Measurements from ENCODE around the gene FSTL4.

Gene FSTL4

DNA sequence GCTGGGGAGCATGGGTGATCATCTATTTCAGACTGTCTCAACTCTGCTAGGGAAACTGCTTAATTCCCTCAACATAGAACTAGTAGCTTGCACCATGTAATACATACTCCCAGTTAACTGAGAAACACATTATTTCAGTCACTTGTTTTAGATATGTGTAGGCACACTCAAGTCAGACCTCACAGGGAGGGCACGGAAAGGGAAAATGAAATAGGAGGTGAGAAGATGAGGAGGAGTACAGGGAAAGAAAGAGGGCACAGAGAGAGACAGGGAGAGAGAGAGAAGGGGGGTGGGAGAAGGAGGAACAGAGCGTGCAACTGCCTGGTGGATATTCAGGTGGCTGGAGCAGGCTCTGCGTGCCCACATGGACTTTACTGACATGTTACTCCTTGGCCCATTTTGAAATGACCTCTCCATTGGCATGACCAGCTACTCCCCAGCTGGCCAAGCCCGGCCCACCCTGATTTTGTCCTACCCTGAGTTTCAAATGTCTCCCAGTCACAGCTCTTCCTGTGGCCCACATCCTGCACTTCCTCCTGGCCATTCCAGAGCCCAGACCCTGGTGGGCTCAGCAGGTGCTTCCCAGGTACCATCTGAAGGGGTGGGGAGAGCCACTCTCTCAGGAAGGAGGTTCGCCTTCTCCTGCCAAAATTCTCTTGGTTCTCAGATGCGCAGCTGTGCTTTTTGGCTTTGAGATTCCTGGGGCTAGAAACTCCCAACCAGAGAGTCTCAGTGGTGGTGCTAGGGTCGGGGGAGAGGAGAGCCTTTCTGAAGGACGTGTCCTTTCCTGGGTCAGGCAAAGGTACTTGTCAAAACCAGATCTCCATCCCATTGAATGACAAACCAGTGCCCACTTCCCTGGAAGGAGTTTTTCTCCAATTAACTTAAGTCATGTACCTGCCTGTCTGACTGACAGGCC, 229.4 kb downstream of the FSTL4 start:
- DNase-seq: no peak

DNA sequence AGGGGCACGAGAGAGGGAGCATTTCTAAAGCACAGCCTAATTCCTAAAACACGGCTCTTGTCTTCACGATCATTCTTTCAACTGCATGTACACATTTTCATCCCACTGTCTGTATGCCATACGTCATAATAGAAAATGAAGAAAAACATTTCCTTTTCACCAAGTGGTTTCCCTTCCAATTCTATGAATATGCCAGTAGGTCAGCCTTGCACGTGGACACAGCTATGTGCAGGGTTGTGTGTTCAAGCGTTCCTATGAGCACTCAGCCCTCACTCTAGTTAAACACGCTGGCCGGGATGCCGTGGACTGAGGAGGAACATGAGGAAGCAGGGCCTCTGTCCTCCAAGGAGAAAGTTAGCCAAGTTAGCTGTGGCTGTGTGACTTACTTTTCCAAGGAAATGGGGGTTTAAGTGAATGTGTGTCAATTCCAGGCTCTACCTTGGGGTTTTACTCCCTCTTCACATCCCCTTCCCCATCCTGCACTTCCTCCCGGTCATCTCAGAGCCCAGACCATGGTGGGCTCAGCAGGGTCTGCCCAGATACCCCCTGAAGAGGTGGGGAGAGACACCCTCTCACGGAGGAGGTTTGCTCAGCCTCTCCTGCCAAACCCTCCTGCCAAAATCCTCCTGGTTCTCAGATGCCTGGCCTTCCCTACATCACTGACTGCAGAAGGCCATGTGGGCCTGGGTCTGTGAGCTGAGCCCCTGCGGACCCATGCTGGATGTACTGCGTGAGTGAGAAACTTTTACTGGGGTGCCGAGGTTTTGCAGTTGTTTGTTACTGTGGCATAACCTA, 230.6 kb downstream of the FSTL4 start:
- no peak for DNase-seq

DNA sequence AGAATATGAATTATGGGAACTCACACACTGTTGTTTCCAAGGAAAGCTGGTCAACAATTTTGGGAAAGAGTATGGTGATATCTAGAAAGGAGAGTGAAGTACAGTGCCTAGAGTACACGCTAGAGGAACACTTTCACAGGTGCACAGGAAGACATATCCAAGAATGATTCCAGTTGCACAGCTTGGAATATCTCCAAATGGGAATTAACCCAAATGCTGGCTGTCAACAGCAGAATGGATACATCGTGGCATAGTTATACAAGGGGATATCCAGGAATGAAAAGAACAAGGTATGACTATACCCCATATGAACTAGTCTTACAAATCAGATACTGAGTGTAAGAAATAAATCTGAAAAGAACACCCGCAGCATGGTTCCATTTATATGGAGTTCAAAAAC, 231.3 kb downstream of the FSTL4 start:
- no peak for DNase-seq

DNA sequence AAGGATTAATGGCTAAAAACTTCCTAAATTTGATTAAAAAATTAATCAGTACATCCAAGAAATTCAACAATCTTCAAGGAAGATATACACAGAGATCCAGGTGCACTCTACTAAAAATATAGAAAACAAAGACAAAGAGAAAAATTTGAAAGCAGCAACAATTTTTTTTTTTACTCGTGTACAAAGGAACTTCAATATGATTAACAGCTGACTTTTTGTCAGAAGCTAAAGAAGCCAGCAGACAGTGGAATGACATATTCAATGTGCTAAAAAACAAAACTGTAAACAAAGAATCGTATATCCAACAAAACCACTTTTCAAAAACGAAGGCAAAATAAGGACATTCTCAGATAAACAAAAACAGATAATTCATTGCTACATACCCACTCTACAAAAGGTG, 234.6 kb downstream of the FSTL4 start:
- no peak for DNase-seq

DNA sequence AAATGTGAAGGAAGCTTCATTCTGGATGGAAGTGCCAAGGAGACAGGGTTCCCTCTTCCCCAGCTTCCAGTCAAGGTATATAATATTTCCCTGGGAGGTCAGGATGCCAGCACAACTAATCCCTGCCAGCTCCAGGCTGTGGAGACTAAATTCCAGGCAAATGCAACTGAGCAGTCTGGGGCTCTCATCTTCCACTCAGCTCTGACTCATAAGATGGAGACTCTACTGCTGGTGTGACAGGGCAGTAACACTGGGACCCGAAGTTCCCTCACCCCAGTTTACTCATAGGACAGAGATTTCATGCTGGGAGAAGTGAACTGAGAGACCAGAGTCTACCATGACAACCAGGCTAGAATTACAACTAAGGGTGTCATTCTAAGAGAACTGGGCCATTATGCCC, 235.4 kb downstream of the FSTL4 start:
- DNase-seq: no peak

DNA sequence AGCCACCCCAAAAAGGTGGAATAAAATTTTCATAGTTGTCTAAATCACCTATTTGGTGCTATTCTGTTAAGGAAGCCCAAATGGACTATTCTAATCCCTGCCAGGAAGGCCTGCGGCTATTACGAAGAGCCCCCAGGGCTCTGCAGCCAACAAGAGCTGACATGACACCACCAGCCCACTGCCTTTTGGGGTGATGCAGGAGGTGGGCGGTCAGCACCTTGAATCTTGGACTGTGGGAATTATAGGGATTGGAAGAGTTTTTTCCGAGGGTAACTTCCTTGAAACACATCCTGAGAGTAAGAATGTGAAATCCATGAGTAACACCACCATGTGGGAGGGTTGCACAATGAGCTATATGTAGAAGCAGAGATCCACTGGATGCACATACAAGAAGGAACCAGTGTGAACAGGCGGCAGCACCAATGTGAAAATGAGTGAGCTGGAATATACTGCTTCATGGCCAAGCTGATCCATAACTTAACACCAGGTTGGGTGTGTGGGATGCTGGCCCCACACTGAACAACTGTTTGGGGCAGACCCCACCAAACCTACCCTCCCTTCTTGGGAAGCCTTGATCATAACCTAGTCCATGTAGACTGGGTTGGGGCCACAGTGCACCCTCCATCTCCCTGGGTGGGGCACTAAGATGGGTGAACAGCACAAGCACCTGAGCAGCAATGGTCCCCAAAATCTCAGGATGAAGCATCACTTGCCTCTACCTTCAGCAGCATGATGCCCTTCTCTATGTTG, 239.0 kb downstream of the FSTL4 start:
- DNase-seq: no peak

DNA sequence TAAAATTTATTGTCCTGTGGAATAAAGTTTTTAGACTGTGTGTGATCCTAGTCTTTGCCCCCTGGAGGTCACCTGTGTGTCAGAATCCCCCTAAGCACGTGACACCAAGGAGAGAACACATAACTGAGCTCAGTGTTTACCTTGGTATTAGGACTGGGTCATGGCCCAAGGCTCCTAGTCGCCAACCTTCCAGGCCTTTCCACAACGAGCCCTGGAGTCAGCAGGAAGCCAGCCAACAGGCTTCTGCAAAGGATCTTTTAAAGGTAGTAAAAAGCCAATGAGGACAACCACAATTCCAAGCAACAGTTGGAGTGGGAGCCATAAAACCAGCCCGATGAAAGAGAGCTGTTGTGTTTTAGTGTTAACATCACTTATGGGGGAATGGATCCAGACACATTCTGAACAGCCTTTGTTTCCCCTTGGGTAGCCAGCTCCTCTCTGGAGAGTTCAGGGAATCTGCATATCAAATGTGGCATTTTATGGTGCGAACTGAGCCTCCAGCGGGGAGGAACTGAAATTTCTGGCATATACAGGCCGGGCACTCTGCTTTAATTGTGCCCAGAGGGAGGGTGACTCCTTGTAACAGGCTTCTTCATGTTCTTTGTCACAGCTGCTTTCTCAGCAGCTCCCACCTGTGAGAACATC, 239.9 kb downstream of the FSTL4 start:
- DNase-seq: no peak

DNA sequence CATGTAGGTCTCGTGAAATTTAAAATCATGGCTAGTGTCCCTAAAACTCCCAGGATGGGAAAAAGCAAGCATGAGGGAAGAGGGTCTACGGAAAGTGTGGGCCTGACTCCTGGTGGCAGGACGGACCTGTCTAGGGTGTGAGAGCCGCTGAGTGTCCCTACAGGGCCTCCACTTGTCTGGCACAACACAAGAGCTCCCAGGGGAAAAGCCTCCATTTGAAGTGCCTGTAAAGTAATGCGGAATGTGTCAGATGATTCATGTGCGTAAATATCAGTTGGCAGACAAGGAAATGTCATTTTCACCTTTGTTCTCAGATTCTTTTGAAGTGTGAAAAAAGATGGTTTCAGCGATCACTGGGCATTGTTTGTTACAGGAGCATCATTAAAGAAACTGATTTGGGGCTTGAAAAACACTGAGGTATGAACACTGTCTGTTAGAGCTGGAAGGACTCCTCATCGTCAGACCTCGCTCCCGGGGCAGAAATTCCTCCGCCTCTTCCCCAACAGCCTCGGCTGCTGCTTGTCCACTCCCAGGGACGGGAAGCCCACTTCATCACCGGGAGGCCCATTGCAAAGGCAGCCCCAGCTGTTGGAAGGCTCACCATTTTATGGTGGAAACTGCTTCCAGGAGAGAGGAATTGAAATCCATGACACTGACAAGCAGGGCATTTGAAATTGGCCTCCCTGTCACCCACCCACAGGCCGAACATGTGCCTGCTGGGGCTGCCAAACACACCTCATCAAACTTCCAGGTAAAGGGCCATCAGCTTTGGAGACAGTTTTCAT, 240.8 kb downstream of the FSTL4 start:
- no peak for DNase-seq

DNA sequence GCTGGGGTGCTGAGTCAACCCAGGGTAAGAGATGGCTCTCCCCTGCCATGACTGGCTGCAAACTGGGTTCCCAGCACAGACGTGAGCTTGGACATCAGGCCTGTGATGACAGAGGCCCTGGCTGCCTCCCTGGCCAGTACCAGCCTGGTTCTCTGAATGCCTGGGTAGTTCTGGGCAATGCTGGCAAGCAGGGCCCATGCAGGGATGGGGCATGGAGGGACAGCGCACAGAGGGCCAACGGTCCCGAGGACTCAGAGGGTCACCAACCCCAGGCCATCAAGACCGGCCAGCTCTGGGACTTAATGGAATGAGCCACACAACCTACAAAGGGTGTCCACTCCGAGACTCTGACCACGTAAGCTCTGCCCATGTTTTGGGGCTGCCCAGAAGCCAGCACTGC, 241.4 kb downstream of the FSTL4 start:
- DNase-seq: no peak

DNA sequence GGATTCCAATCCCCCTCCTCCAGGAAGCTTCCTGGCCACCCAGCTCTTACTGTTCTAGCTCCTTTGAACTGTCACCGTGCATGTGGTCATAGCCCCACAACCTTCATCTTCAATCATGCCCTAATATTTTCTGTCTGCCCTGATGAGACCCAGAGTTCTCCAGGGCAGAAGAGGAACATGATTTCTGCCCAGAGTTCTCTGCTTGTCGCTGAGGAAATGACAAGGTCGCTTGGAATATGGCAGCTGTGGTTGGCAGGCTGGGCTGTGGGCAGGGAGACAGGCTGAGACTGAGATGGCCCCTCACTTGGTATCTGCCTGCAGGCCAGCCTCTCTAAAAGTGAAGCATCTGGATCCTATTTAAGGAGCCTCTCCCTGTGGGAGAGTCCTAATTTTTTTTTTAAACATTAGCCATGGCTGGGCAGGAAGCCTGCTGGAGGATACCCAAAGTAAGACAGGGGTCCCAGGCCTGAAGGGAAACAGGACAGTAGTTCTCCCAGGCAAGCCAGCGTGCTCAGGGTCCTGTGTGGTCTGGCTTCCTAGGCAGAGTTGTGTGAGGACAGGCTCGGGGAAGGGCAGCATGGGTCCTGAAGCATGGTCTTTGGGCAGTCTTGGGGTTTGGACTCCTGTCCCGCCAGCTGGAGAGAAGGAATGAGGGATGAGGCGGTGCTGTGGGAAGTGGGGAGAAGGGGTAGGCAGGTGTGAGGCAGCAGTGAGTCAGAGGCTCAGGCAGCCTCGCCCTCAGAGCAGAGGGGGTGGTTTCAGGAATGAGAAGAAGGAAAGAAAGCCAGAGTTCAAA, 242.1 kb downstream of the FSTL4 start:
- DNase-seq: no peak

DNA sequence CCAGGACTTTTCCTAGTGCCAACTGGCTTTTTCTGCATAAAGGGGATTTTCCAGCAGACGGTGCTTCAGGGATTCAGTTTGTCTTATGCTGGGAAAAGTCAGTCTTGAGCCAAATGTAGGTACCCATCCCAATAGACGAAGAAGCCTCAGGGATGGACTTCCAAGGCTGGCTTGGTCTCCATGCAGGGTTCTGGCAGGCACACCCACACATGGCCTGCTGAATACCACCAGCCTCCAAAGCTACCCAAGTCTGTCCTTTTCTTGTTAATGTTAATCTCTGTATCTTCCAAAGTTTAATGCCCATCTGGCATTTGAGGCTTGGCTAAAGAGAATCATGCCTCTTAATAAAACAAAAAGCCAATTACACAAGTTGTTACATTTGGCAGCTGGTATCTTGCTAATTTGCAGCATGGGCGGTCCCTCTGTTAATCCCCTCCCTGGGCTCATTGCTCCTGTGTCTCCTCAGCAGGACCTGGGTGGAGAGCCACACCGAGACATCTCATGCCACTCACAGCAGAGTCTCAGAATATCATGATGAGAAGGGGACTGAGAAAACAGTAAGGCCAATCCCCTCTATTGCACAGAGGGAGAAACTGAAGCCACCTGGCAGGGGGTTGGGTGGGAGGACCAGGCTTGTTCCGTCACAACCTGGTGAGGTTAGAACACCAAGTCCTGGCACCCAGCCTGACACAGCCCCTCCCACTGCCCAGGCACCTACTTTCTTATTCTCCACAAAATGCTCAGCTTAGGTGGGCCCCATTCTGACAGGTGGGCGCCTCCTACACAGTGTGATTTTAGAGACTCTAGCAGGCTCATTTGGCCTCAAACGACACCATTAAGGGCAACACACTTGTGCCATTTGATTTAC, 243.2 kb downstream of the FSTL4 start:
- no peak for DNase-seq

DNA sequence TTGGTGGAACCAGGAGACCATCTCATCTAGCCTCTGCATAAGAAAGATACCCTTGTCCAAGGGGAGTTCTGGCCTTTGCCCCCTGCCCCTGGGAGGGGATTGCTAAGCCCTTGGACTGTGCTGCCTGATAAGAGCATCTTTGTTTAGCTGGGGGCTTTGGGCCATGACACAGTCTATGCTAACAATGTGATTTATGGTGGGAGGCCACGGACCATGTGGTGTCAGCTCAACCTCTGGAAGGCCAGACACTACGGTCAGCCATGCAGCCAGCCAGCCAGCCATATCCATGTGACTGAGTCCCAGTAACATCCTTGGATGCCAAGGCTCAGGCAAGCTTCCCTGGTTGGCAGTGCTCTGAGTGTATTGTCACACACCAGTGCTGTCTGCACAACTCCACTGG, 244.4 kb downstream of the FSTL4 start:
- DNase-seq: no peak

DNA sequence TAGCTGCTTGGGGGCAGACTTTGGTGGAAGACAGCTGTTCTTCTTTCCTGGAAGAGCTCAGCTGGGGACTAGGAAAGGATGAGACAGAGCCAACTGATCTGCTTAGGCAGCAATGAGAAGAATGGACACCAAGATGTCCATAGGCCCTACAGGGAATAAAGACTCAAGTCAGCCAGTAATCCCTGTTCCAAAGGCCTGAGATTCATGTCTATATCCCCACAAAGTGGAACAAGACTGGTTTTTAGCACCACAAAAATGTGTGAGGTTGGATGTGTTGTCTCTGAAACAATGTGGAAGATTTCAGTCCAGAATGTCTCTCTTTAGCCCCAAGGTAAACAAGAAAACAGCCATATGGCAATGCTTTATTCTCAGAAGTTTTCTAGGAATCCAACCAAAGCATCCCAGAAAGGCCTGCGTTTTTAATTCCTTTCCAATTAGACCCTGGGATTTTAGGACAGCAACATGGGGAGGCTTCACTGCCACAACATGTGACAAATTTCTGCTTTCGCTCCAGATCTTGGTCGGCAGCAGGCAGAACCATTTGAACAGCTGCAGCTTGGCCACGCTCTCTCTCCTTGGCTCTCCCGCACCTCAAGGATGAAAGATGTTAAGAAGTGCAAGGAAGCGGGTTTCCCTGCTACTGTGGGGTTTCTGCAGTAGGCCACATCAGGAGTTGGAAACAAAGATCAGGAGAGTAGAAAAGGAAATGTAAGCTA, 245.1 kb downstream of the FSTL4 start:
- no peak for DNase-seq

DNA sequence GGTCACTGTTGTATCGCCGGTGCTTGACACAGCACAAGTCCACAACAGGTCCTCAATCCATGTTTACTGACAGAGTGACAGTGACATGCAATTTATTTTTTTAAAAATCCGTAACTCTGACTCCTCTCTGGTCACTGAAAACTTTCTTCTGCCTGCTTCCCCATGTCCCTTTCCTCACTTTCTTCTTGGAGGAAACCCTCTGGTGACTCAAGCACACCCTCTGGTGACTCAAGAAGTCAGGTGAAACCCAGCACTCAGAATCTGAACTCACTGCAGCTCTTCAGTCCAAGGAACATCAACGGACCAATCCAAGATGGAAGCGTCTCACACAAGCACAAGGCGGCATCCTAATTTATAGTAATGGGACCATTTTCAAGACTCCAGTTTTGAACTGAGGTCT, 245.9 kb downstream of the FSTL4 start:
- peak; percentile 4 for DNase-seq

DNA sequence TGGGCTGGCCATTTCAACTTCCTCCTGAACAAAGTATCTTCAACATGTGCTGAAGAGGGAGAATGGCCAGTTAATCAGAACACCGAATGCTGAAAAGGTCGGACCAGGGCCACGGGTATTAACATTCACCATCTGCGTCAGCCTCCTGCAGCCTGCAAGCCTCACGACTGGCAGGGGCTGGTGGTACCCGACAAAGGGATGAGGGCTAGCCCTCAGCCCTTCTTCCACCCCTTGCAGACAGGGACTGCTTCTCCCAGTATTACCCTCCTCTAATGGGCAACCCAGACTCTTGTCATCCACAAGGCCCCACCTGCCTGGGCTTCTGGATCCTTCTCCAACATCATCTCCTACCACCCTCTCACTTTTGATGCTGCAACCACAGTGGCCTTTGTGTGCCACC, 246.6 kb downstream of the FSTL4 start:
- no peak for DNase-seq

DNA sequence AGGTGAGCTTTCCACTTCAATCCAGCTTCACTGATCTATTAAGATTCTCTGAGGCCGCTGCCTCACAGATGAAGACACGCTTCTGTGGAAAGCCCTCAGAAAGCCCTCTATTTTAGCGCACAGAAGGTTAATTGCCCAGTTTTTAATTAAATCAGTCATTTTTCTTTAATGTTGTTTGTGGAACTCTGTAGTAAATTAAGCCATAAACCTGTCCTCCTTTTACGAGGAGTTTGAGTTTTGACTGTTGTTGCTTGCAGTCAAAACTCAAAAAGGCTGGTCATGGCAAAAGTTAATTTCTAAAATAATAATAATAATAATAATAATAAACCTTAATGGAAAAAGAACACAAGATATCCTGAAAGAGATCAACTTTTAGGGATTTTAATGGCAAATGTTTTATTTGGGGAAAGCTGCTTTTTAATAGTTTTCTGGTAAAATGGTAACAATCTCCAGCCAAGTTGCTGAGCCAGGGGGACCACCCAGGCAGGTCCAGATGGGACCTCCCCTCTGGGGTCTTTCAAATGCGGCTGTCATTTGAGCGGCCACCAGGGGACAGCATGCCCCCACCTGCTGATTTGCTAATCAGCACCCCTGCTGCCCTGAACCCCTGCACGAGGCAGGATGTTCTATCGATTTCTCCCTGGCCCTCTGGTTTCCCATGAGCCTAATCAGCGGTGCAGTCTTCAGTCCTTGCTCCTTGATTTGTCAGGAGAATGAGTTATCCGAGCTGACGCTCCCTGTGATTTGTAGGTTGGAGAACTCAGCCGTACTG, 247.2 kb downstream of the FSTL4 start:
- DNase-seq: no peak

DNA sequence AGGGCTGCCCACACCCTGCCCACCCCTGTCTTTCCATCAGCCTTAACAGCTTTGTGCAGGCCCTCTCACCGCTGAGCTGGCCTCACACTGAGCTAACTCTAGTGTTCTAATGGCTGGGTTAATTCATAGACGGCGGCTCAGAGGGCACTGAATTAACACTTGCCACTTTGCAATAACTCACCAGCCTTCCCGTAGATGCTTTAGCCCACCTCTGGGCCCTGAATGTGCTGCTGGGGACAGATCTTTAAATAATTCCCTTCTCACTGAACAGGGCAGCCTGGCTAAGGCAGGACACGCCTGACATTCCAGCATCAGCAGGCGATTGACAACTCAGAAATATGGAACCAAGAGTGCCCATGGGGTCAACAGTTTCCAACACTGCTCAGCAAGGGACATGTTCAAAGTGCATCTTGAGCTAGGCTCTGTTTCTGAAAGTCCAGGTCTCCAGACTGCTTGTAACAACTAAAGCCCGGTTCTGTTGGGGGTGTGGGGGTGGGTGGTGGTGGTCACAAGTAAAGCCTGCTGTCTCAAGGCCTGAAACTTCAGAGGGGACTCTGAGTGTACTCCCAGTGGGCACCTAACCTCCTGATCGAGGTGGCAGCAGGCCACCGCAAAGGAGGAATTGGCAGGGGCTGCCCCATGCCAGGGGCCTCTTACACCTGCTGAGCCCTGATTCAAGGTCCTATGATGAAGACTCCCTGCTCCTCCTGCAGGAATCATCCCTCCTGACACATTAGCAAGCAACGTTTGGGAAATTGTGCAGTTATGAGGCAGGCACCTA, 248.3 kb downstream of the FSTL4 start:
- DNase-seq: no peak

DNA sequence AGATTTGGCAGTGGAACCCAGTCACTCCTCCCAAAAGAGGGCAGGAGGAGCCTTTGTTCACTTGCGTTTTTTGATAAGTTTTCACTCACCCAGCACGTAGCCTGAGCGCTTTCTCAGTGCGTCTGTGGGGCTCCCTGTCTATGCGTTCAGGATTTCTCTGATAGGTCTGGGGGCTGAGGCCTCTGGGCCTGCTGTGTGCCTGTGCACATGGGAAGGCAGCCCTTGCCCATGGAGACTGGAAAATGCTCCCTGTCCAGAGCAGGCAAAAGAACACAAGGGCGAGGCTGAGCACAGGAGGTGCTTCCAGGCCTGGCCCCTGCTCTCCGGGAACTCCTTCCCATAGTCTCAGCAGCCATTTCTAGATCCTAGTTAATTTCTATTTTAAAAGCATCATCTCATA, 249.9 kb downstream of the FSTL4 start:
- no peak for DNase-seq
